DOHH2 (cell line): ENCODE measurements around the gene PLET1.

Source experiments
- CTCF ChIP-seq: fragments of 200-600 bp; sonication (generic); IDR thresholded peaks from one replicate; pipeline ENCODE4 v1.5.1; 2014; ENCODE audit warnings: antibody characterized with exemption, mild to moderate bottlenecking, low read depth, low read length; ENCODE audit not compliant: poor library complexity, severe bottlenecking
- EZH2phosphoT487 ChIP-seq: fragments of 200-600 bp; sonication (generic); IDR thresholded peaks from 2 replicates; pipeline ENCODE4 v1.6.1; 2017; ENCODE audit warnings: borderline replicate concordance, mild to moderate bottlenecking, antibody characterized with exemption, low read length, moderate library complexity, mixed read lengths

GRCh38 chr11:112269139-112269538, 8.5 kb upstream of the PLET1 start:
- no peak for TF ChIP-seq CTCF
- TF ChIP-seq EZH2phosphoT487, result no peak
